Measurements from ENCODE around the gene ZNF74. TPM values are rescaled to one million over a fixed set of nuclear protein-coding genes. Genes with fewer than 3 reads are reported as not detected.

The ZNF74 gene
- total RNA-seq, 1 donor from 2014 or later = 54.2 TPM

DNA sequence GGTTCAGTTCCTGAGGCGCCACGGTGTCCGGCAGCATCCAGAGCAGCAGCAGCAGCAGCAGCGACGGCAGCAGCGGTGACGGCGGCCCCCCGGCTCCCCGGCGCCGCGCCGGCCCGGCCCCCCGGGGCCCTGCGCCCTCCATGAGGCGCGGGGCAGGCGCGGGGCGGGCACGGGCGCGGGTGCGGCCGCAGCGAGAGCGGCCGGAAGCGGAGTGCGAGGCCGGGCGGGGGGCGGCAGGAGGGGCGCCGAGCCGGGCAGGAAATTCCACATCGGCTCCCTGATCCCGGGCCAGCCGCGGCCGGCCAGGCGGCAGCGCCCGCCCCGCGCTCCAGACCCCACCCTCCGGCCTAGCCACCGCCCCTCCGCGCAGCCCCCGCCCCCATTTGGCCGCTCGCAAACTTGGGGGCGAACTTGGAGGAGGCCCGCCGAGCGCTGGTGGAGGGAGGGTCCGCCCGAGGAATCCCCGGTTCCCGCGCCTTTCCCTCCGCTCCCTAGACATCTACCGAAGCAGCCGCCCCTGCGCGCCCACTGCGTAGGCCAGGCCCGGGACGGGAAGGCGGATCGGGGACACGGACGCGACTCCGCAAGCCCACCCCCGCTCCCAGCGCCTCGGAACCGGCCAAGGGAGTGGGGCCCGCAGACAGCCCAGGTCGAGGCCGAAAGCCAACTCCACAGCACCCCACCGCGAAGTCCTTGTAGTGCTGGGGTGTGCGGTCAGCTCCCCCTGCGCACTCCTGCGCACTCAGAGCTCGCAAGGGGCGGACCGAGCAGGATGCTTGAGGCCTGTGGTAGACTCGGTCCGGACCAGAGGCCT is 43.9 kb downstream of the ZNF74 start, which contains the start of gene SCARF2:
Gene SCARF2, minus strand, starts transcription at position 213 of the 814 bp plus-strand sequence. Its CDS starts 71 bp downstream, at position 142.
- TF ChIP-seq, protein P1, sequence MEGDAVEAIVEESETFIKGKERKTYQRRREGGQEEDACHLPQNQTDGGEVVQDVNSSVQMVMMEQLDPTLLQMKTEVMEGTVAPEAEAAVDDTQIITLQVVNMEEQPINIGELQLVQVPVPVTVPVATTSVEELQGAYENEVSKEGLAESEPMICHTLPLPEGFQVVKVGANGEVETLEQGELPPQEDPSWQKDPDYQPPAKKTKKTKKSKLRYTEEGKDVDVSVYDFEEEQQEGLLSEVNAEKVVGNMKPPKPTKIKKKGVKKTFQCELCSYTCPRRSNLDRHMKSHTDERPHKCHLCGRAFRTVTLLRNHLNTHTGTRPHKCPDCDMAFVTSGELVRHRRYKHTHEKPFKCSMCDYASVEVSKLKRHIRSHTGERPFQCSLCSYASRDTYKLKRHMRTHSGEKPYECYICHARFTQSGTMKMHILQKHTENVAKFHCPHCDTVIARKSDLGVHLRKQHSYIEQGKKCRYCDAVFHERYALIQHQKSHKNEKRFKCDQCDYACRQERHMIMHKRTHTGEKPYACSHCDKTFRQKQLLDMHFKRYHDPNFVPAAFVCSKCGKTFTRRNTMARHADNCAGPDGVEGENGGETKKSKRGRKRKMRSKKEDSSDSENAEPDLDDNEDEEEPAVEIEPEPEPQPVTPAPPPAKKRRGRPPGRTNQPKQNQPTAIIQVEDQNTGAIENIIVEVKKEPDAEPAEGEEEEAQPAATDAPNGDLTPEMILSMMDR (conservative IDR thresholded peaks at IDR 0.05) = no peak
- H3K27ac Mint-ChIP-seq (ENCODE audit: unreplicated experiment) = peak within 1 kb of the TSS; percentile 78
- H3K27me3 Mint-ChIP-seq (ENCODE audit: low read depth) = peaks cover 42% of the 10 kb centered on the region
- H3K4me1 Mint-ChIP-seq = peaks cover 36% of the 10 kb centered on the region
- H3K36me3 Mint-ChIP-seq (ENCODE audit: low read depth) = no peaks in the 10 kb centered on the region
- H3K4me3 Mint-ChIP-seq = peak within 1 kb of the TSS; percentile 95
- H3K9me3 Mint-ChIP-seq = no peaks in the 10 kb centered on the region
- peak; percentile 60 for DNase-seq (ENCODE audit: low read depth, low spot score)

DNA sequence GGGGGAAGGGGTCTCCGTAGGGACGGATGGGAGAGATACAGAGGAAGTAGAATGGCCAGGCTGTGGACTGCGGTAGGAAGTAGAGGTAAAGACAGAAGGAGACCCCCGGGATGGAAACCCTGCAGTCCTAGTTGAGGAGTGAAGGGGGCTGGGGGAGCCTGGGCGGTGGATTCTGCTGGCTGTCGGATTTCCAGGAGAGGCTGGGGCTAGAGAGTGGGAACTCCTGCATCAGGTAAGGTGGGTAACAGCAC is 44.4 kb downstream of the ZNF74 start:
- TF ChIP-seq, protein P1 (conservative IDR thresholded peaks at IDR 0.05) = no peak
- no peak for DNase-seq (ENCODE audit: low read depth, low spot score)
- no peaks in the 10 kb centered on the region for H3K36me3 Mint-ChIP-seq (ENCODE audit: low read depth)
- peak overlapping the region; percentile 62 for H3K27ac Mint-ChIP-seq (ENCODE audit: unreplicated experiment)
- H3K4me1 Mint-ChIP-seq = peaks cover 33% of the 10 kb centered on the region
- peak overlapping the region; percentile 84 for H3K4me3 Mint-ChIP-seq
- peaks cover 38% of the 10 kb centered on the region for H3K27me3 Mint-ChIP-seq (ENCODE audit: low read depth)
- no peaks in the 10 kb centered on the region for H3K9me3 Mint-ChIP-seq

DNA sequence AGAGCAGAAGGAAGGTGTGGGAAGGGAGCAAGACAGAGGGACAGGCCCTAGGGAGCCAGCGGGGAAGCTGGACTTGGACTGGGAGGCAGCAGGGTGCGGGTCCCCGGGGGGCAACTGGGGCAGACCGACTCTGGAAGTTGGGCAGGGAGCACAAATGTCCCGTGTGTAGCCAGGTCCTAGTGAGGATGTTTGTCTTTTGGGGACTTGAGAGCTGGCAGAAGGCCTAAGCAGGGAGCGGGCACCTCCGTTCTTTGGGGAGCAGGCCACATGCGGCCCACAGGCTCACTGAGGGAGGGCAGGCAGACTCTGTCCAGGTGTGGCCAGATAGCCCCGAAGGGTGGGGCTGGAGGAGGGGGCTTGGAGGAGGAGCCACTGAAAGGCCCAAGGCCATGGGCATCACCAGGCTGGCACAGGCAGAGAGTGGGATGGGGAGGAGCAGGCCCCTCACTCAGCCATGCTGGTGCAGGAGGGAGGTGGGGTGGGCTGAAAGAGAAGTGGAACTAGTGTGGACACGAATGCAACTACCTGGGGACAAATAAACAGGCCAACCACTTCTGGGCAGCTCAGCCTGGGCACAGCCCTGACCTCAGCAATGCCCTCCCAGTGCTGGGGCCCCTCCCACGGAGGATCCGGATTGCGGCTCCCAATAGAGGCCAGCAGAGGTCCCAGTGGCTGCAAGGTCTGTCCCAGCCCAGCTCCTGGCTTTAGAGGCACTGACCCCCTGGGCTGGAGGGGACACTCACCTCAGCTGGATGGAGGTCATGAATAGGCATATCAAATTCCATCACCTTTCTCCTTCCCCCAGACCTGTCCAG is 44.9 kb downstream of the ZNF74 start:
- Mint-ChIP-seq H3K4me1 (peaks cover 32% of the 10 kb centered on the region), H3K27ac (ENCODE audit: unreplicated experiment) (no peak overlapping the region), H3K4me3 (peak overlapping the region; percentile 84), H3K9me3 (no peaks in the 10 kb centered on the region), H3K27me3 (ENCODE audit: low read depth) (peaks cover 36% of the 10 kb centered on the region), H3K36me3 (ENCODE audit: low read depth) (no peaks in the 10 kb centered on the region)
- TF ChIP-seq, protein P1 (conservative IDR thresholded peaks at IDR 0.05) = no peak
- no peak for DNase-seq (ENCODE audit: low read depth, low spot score)

DNA sequence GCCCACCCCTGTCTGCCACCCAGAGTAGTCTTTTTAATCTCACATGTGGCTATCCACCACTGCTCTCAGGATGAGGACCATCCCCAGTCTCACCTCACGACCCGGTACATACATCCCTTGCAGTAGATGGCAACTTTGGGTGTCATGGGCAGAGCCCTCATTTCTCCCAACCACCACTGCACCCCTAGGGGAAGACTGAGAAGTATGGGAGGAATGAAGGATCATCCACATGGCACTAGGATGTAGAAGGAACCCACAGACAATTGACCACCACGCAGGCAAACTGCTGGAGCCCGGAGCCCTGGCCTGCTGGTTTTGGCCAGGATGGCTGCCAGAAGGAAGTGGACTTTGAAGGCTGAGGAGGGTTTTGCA is 45.6 kb downstream of the ZNF74 start:
- H3K27me3 Mint-ChIP-seq (ENCODE audit: low read depth) = peaks cover 31% of the 10 kb centered on the region
- H3K4me3 Mint-ChIP-seq = peak overlapping the region; percentile 80
- H3K36me3 Mint-ChIP-seq (ENCODE audit: low read depth) = peaks cover 5% of the 10 kb centered on the region
- TF ChIP-seq, protein P1 (conservative IDR thresholded peaks at IDR 0.05) = no peak
- H3K27ac Mint-ChIP-seq (ENCODE audit: unreplicated experiment) = no peak overlapping the region
- peaks cover 29% of the 10 kb centered on the region for H3K4me1 Mint-ChIP-seq
- no peaks in the 10 kb centered on the region for H3K9me3 Mint-ChIP-seq
- DNase-seq (ENCODE audit: low read depth, low spot score) = no peak

DNA sequence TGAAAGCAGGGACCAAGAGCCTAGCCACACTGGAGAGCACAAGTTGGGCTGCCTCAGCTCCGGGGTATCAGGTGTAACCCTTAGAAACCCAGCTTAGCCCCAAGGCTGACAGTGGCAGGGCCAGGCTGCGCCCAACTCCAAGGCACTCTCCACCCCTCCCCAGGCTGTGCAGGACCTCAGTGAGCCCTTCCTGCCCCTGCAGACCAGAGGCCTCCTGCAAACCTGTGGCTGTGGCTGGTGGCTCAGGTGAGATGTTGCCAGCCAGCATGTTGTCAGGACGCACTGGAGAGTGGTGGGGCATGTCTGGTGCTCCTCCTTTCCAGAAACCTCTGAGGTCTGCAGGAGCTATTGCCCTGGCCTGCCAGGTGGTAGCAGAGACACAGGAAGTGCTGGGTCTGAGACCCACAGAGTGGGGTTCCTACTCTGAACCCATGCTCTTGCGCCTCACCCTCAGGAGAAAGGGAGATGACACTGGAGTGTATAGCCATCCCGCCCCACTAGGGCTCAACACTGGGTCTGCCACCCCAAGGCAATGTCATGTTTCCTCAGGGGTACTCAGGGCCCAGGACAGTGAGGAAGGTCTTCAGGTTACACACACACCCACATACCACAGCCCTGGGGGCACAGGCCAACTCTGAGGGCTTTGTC is 46.1 kb downstream of the ZNF74 start:
- Mint-ChIP-seq H3K27ac (ENCODE audit: unreplicated experiment) (no peak overlapping the region), H3K4me3 (peak overlapping the region; percentile 80), H3K9me3 (no peaks in the 10 kb centered on the region), H3K27me3 (ENCODE audit: low read depth) (peaks cover 26% of the 10 kb centered on the region), H3K4me1 (peaks cover 25% of the 10 kb centered on the region), H3K36me3 (ENCODE audit: low read depth) (peaks cover 5% of the 10 kb centered on the region)
- DNase-seq (ENCODE audit: low read depth, low spot score) = no peak
- TF ChIP-seq, protein P1 (conservative IDR thresholded peaks at IDR 0.05) = no peak
